HEK293 (cell line): ENCODE data around the gene SECTM1.

Experiments used
- CTCF ChIP-seq: fragments of 450-650 bp; formaldehyde crosslinking; IDR thresholded peaks from 2 replicates; pipeline ENCODE4 v1.5.1; 2016; ENCODE audit warnings: missing biosample characterization, missing genetic modification characterization
- REST ChIP-seq: fragments of 450-650 bp; formaldehyde crosslinking; IDR thresholded peaks from 2 replicates; pipeline ENCODE4 v1.5.1; 2016; ENCODE audit warnings: missing biosample characterization, missing genetic modification characterization
- SP2 ChIP-seq: fragments of 450-650 bp; formaldehyde crosslinking; IDR thresholded peaks from 2 replicates; pipeline ENCODE4 v1.5.1; 2016; ENCODE audit warnings: missing biosample characterization, missing genetic modification characterization
- TCF7L2 ChIP-seq: IDR thresholded peaks from 2 replicates; pipeline ENCODE4 v1.6.1; 2011; ENCODE audit warnings: low read depth, mild to moderate bottlenecking, inconsistent platforms, low read length, moderate library complexity, borderline replicate concordance
- TSHZ1 ChIP-seq: fragments of 450-650 bp; formaldehyde crosslinking; IDR thresholded peaks from 2 replicates; pipeline ENCODE4 v1.5.1; 2016; ENCODE audit warnings: missing biosample characterization, missing genetic modification characterization, borderline replicate concordance
- ZBTB1 ChIP-seq: fragments of 450-650 bp; formaldehyde crosslinking; IDR thresholded peaks from 2 replicates; pipeline ENCODE4 v1.5.1; 2016; ENCODE audit warnings: missing biosample characterization, missing genetic modification characterization
- ZBTB11 ChIP-seq: fragments of 450-650 bp; formaldehyde crosslinking; conservative IDR thresholded peaks from 2 replicates; pipeline ENCODE4 v1.5.1; 2016; ENCODE audit warnings: low read depth, missing biosample characterization, missing genetic modification characterization
- ZNF280D ChIP-seq: fragments of 450-650 bp; formaldehyde crosslinking; IDR thresholded peaks from 2 replicates; pipeline ENCODE4 v1.5.1; 2016; ENCODE audit warnings: missing biosample characterization, missing genetic modification characterization
- ZNF341 ChIP-seq: fragments of 450-650 bp; formaldehyde crosslinking; IDR thresholded peaks from 2 replicates; pipeline ENCODE4; 2016; ENCODE audit warnings: low read depth, missing biosample characterization, missing genetic modification characterization
- ZNF416 ChIP-seq: fragments of 450-650 bp; formaldehyde crosslinking; IDR thresholded peaks from 2 replicates; pipeline ENCODE4 v1.5.1; 2016; ENCODE audit warnings: missing biosample characterization, missing genetic modification characterization
- ZNF580 ChIP-seq: fragments of 450-650 bp; formaldehyde crosslinking; IDR thresholded peaks from 2 replicates; pipeline ENCODE4 v1.5.1; 2016; ENCODE audit warnings: missing biosample characterization, missing genetic modification characterization
- ZNF692 ChIP-seq: fragments of 450-650 bp; formaldehyde crosslinking; IDR thresholded peaks from 2 replicates; pipeline ENCODE4 v1.5.1; 2016; ENCODE audit warnings: missing biosample characterization, missing genetic modification characterization
- ZNF837 ChIP-seq: fragments of 450-650 bp; formaldehyde crosslinking; IDR thresholded peaks from 2 replicates; pipeline ENCODE4 v1.5.1; 2016; ENCODE audit warnings: missing biosample characterization, missing genetic modification characterization
- ZSCAN30 ChIP-seq: fragments of 450-650 bp; IDR thresholded peaks from 2 replicates; pipeline ENCODE4 v1.5.1; 2018; ENCODE audit warnings: missing biosample characterization, mild to moderate bottlenecking, missing genetic modification characterization, moderate library complexity

GRCh38 chr17:82376042-82376730, 42.6 kb upstream of the SECTM1 start:
- TF ChIP-seq ZNF837 (tag by site-specific recombination) (no peak), CTCF (tag by site-specific recombination) (no peak), REST (tag by site-specific recombination) (no peak), ZSCAN30 (tag by site-specific recombination) (no peak), ZBTB1 (no peak), ZNF692 (tag by site-specific recombination) (no peak), TSHZ1 (tag by site-specific recombination) (no peak), SP2 (tag by site-specific recombination) (no peak), ZBTB11 (tag by site-specific recombination) (no peak), ZNF341 (tag by site-specific recombination) (no peak), ZNF416 (tag by site-specific recombination) (no peak), ZNF280D (tag by site-specific recombination) (no peak), ZNF580 (tag by site-specific recombination) (no peak), TCF7L2 (no peak)
